HG03378 (cell line): ENCODE measurements around the gene NUMB.

Source experiments
- ATAC-seq: cut with Tn5 transposase; IDR thresholded peaks from one replicate; pipeline ENCODE4 v1.9.1; 2021; ENCODE audit warnings: mild to moderate bottlenecking, moderate library complexity; ENCODE audit not compliant: unreplicated experiment

The NUMB gene

DNA sequence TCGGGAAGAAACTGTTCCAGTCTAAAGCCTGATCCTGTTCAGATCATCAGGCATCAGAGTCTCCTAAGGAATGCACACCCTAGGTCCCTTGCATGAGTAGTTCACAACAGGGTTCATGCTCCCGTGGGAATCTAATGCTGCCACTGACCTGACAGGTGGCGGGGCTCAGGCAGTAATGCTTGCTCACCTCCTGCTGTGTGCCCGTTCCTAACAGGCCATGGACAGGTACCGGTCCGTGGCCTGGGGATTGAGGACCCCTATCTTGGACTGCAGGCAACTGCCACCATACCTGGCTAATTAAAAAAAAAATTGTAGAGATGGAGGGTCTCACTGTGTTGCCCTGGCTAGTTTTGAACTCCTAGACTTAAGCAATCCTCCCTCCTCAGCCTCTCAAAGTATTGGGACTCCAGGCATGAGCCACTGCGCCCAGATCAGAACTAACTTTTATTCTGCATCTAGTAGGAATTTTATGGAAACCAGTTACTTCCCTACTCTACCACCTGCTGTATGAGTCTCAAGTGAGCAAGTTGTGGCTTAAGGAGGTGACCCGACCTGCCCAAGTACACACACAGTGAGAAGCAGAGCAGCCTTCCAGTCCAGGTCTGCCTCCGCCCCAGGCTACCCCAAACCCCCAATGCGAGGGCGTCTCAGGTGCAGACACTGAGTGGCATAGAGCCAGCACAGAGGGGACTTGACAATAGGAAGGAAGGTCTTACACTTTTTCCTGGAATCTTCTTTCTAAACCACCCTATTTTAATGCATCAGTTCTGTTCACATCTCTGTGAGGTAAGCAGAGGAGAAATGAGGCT, 223.6 kb downstream of the NUMB start:
- ATAC-seq, result no peak

- no peak for ATAC-seq
Measured at GRCh38 chr14:73234029-73234428, 224.3 kb downstream of the NUMB start.

DNA sequence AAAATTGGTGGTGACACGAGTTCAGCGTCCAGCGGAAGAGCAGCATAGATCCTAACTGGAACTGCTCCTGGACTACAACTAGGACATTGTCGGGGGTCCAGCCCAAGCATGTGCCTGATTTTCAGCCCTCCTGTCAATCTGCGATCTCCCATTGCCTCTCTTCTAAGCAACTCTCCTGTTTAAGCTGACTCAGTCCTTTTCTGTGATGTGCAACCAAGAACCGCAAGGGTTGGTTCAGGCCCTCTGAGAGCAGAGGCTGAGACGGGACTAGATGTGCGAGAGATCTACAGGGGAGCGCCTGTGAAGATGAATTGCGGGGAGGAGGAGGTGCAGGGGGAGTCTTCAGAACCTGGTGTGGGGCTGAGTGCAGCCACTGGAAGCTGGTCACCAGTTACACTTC, 224.8 kb downstream of the NUMB start:
- no peak for ATAC-seq

DNA sequence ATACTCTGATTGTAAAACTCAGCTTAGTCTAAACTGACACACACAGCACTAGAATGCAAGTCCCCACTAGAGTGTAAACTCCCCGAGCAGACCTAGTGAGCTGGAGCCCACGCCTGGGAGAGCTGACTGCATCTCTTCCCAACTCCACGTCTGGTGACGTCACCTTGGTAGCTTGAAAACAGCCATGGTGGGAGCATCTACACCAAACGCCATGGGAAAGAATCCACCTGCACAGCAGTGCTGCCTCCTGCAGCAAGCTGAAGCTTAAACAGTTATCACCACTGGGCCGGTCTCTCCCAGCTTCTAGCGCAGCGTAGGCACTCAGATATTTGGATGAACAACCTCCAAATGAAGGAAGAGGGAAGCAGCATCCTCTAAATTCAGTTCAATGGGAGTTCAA, 225.4 kb downstream of the NUMB start:
- no peak for ATAC-seq

- ATAC-seq, result no peak
Measured at GRCh38 chr14:73231981-73232851, 226.1 kb downstream of the NUMB start.

DNA sequence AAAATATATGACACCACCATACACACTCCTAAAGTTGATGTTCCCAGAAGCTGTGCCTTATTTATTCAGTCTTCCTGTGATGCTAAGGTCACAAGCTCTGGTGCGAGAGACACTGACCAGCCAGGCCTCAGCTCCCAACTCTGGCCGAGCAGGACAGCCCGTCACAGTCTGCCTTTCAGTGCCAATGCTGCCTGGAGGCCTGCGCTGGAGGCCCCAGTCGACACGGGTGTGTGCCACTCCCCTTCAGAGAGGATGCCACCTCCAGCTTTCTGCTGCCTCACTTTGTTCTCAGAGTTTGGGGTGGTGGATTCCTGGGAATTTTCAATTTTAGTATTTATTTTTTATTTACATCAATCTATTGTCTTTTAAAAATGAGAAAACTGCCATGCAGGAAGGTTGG, 228.3 kb downstream of the NUMB start:
- ATAC-seq, result no peak

DNA sequence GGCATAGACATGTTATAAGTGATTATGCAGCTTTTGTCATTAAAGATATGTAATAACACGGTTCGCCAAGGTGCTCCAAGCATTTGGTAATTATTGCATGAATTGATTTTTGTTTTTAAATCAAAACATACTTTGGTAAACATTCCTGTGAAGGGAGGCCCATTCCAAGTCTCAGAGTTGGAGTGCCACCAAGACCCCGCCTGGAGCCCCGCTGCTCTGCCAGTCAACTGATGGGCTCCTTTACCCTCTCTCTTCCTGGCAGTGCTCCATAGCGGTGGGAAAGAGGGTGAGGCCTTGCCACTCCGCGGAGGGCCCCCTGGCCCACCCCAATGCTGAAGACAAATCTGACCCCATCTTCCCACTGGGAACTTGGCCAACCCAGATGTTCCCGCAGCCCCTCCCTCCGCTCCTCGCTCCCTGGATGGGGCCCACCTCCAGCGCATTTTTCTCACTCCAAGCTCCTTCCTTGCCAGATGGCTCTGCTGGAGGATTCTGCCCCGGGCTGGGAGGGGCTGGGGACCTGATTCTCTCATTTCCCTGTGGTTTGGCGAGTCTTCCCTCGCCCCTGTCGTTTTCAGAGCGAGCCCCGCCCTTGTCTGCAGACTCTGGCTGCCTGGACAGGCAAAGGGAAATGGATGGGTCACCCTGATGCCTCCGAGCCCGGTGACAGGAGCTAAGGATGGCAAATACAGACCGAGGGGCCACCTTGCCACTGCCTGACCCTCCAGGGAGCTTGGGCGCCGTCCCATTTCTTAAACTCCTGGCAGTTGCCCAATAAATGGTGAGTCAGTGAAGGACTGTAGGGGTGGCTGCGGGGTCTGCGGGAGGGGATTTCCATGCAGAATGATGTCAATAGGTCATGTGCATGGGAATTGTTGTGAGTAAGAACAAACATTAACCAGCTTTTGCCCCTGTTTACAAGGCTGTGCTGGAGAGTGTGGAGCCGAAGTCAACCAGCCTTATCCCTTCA, 230.2 kb downstream of the NUMB start:
- no peak for ATAC-seq

DNA sequence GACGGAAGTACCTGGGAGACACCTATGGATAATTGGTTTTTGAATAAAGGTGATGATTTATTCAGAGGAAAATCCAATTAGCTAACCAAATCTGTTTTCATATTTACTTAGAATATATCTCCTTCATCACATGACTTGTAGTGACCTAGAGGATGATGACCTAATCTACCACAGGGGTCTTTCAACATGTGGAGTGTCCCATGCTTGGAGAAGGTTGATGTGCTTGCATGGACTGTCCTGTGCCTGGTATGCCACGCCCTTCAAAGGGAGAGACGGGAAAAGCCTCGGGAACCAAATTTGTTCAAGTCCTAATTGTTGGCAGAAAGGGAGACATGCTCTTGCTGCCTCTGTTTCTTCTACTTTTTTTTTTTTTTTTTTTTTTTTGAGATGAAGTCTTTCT, 232.8 kb downstream of the NUMB start:
- no peak for ATAC-seq
